Left lobe of liver (tissue), 1 donor: ENCODE results near the gene NOP14. TPM values are rescaled to one million over a fixed set of nuclear protein-coding genes. Genes with fewer than 3 reads are reported as not detected.

Experiments
- total RNA-seq: library from RNA; stranded (reverse); gene quantifications from one replicate; pipeline ENCODE4 v1.2.1, GENCODE V29; 2021
- donor health status: DM: no; HTN: yes; CAD: no.

The NOP14 gene
- total RNA-seq, 1 donor from 2014 or later: 18.7 TPM

Other genes starting within 250 kb of the NOP14 start
- 13.1 TPM for gene TNIP2, start 207.1 kb downstream of the NOP14 start, total RNA-seq
- gene SH3BP2, start 170.3 kb downstream of the NOP14 start, total RNA-seq: 59.8 TPM
- gene ADD1, start 119.6 kb downstream of the NOP14 start, total RNA-seq: 113 TPM
- gene GRK4, start 165 bp upstream of the NOP14 start, total RNA-seq: 3.2 TPM
- gene HTT-AS, start 111.1 kb upstream of the NOP14 start, total RNA-seq: not detected
- 25.1 TPM for gene HTT, start 111.3 kb upstream of the NOP14 start, total RNA-seq